Measurements from ENCODE around the gene CA7. TPM values are rescaled to one million over a fixed set of nuclear protein-coding genes. Genes with fewer than 3 reads are reported as not detected.

The CA7 gene
- total RNA-seq, 1 donor from 2014 or later, result not detected

DNA sequence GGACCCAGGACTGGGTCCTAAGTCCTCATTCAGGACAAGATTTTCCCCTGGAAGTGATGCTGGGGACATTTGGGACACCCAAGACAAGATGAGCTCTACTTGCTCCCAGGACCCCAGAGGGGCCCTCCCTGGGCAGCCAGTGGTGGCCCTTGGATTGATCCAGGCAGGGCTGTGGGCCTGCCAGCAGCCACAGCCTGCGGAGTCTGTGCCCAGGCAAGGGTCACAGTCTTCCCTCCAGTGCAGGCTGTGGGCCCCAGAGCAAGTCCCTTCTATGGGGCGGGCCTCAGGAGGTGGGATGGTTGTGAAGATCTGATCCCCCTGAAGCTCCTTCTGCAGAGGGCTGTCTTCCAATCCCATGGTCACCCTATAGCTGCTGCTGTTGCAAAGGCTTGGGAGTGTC lies 12.6 kb downstream of the CA7 start:
- Histone ChIP-seq H3K27me3 (ENCODE audit: low read depth) (no peaks in the 10 kb centered on the region), H3K4me1 (peaks cover 12% of the 10 kb centered on the region), H3K27ac (replicated peaks) (no peak overlapping the region), H3K9me3 (replicated peaks) (no peaks in the 10 kb centered on the region), H3K4me3 (no peak overlapping the region), H3K36me3 (no peaks in the 10 kb centered on the region)
- no peak for DNase-seq
- TF ChIP-seq, protein P1, sequence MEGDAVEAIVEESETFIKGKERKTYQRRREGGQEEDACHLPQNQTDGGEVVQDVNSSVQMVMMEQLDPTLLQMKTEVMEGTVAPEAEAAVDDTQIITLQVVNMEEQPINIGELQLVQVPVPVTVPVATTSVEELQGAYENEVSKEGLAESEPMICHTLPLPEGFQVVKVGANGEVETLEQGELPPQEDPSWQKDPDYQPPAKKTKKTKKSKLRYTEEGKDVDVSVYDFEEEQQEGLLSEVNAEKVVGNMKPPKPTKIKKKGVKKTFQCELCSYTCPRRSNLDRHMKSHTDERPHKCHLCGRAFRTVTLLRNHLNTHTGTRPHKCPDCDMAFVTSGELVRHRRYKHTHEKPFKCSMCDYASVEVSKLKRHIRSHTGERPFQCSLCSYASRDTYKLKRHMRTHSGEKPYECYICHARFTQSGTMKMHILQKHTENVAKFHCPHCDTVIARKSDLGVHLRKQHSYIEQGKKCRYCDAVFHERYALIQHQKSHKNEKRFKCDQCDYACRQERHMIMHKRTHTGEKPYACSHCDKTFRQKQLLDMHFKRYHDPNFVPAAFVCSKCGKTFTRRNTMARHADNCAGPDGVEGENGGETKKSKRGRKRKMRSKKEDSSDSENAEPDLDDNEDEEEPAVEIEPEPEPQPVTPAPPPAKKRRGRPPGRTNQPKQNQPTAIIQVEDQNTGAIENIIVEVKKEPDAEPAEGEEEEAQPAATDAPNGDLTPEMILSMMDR (IDR thresholded peaks at IDR 0.05; ENCODE audit: borderline replicate concordance), result no peak
- intact Hi-C loops (cut with micrococcal nuclease), result no loop called here

DNA sequence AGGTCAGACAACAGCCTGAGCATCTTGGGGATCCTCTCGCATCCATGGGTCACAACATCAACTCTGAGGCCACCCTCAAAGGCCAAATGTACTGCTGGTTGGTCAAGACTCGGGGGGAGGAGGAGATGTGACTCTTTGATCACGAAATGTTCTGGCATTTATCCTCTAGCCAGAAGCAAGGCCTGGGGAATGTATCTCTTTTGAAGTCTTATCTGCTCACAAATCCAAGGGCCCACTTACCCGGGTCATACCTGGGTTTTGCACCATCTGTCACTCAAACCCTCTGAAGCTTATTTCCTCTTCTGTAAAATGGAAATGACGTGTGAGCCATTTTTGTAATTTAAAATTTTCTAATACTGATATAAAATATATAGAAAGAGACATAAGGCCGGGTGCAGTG lies 13.2 kb downstream of the CA7 start:
- H3K4me1 ChIP-seq, result peaks cover 12% of the 10 kb centered on the region
- TF ChIP-seq, protein P1 (IDR thresholded peaks at IDR 0.05; ENCODE audit: borderline replicate concordance), result no peak
- DNase-seq, result no peak
- H3K4me3 ChIP-seq, result no peak overlapping the region
- no peaks in the 10 kb centered on the region for H3K27me3 ChIP-seq (ENCODE audit: low read depth)
- H3K27ac ChIP-seq (replicated peaks), result no peak overlapping the region
- no peaks in the 10 kb centered on the region for H3K9me3 ChIP-seq (replicated peaks)
- intact Hi-C loops (cut with micrococcal nuclease), result no loop called here
- no peaks in the 10 kb centered on the region for H3K36me3 ChIP-seq

DNA sequence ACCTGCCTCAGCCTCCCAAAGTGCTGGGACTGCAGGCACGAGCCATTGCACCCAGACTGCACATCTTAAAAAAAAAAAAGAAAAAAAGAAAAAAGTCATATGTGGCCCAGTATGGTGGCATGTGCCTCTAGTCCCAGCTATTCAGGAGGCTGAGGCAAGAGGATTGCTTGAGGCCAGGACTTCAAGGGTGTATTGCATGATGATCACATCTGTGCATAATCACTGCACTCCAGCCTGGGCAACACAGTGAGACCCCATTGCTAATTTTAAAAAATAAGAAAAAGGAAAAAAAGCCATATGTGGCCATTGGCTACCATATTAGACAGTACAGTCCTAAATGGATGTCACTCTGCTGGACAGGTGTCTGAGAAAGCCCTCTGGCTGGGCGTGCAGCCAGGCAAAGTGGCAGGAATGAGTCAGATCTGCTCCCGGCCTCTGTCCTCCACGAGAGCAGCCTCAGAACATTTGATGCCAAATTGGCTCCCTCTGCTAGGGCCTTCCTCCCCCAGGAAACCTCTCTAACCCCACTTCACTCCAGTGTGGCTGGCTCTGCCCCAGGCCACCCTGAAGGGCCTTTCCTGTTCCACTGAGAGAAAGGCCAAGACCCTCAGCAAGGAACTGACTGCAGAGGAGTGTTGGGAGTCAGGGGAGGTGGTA lies 14.7 kb downstream of the CA7 start:
- peak; percentile 71 for DNase-seq
- Histone ChIP-seq H3K4me3 (no peak overlapping the region), H3K27me3 (ENCODE audit: low read depth) (no peaks in the 10 kb centered on the region), H3K36me3 (no peaks in the 10 kb centered on the region), H3K9me3 (replicated peaks) (no peaks in the 10 kb centered on the region), H3K4me1 (peaks cover 12% of the 10 kb centered on the region), H3K27ac (replicated peaks) (peak overlapping the region; percentile 8)
- intact Hi-C loops (cut with micrococcal nuclease), result no loop called here
- TF ChIP-seq, protein P1 (IDR thresholded peaks at IDR 0.05; ENCODE audit: borderline replicate concordance), result no peak

DNA sequence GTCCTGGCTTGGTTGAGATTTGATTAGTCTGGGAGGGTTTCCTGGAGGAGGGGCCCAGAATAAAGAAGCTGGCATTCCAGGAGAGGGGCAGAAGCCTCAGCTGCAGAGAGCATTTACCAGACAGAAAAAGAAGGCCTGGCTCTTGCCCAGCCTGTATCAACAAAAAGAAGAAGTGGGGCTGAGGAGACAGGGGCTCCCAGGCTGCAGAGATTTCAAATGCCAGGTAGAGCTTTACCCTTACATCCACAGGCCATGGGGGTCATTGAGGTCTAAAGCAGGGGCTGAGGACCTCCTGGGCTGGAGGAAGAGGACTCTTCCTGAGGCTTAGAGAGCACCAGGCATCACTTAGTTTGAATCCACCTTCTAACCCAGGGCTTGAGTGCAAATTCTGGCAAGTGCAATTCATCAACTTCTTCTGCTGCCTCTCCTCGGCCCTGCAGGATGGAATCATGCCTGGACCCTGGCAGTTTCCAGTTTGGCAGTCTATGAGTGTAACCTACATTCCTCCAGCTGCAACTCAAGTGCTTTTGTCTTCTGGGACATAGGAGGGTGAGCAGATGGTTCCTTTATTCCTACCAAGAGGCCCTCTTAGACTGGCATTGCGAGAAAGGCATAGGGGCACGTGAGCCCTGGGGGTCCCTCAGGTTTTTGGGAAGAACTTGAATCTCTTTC lies 15.3 kb downstream of the CA7 start:
- no peak overlapping the region for H3K4me3 ChIP-seq
- H3K27ac ChIP-seq (replicated peaks), result peak overlapping the region; percentile 8
- H3K27me3 ChIP-seq (ENCODE audit: low read depth), result no peaks in the 10 kb centered on the region
- TF ChIP-seq, protein P1 (IDR thresholded peaks at IDR 0.05; ENCODE audit: borderline replicate concordance), result no peak
- no peaks in the 10 kb centered on the region for H3K36me3 ChIP-seq
- H3K4me1 ChIP-seq, result peaks cover 12% of the 10 kb centered on the region
- no peak for DNase-seq
- intact Hi-C loops (cut with micrococcal nuclease), result loop anchor here (10.0 kb wide), 1 partner anchor 135 kb away; no protein-coding TSS in a partner anchor
- H3K9me3 ChIP-seq (replicated peaks), result no peaks in the 10 kb centered on the region

DNA sequence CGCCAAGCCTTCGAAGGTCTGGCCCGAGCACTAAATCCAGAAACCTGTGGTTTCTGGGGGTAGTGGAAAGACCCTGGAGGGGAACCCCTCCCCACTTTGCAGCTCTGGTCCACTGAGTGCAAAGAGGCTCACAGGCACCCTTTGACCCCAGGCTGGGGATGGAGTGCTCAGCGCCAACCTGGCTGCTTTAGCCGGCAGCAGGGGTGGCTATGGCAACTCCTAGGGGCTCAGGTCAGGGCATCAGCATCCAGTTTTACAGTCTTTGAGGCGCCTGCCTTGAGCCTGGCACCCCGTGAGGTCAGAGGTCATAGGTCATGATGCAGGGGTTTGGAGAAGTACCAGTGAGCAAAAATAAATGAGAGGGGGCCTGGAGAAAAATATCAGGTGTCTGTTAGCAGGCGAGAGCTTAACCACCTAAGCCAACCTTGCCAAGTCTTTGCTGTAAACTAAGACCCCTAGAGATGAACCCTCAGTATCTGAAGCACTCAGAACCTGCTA lies 17.9 kb downstream of the CA7 start:
- Histone ChIP-seq H3K4me1 (peaks cover 12% of the 10 kb centered on the region), H3K9me3 (replicated peaks) (no peaks in the 10 kb centered on the region), H3K4me3 (no peak overlapping the region), H3K36me3 (no peaks in the 10 kb centered on the region), H3K27ac (replicated peaks) (no peak overlapping the region), H3K27me3 (ENCODE audit: low read depth) (no peaks in the 10 kb centered on the region)
- no peak for DNase-seq
- intact Hi-C loops (cut with micrococcal nuclease), result loop anchor here (10.0 kb wide), 1 partner anchor 137 kb away; no protein-coding TSS in a partner anchor
- TF ChIP-seq, protein P1 (IDR thresholded peaks at IDR 0.05; ENCODE audit: borderline replicate concordance), result no peak
